Adrenal gland (tissue), 12 donors: ENCODE measurements around the gene ABCA8. TPM values are rescaled to one million over a fixed set of nuclear protein-coding genes. Genes with fewer than 3 reads are reported as not detected.

Experiments used
- DNase-seq, 7 donors: peaks; one replicate each; pipeline ENCODE4 v3.0.0-alpha.2; 2019 to 2020
- H3K27ac ChIP-seq, 5 donors: fragments of 200-600 bp; sonication (generic) in 4 of 5; 1 replicate in 3 of 5; 2 replicates in 2 of 5; pipeline versions ENCODE4 v1.5.1 to v1.8.0; 2016 to 2020; ENCODE audit warnings: mild to moderate bottlenecking in 1 of 5
- H3K27me3 ChIP-seq: fragments of 200-600 bp; 2 replicates; pipeline ENCODE4 v1.8.0; 2021
- H3K36me3 ChIP-seq, 2 donors: fragments of 200-600 bp; replicated peaks in 1 of 2; 1 replicate in 1 of 2; 2 replicates in 1 of 2; pipeline versions ENCODE4 v1.5.1 to v1.8.0; 2018 to 2022
- H3K4me1 ChIP-seq, 2 donors: fragments of 200-600 bp; replicated peaks in 1 of 2; 1 replicate in 1 of 2; 2 replicates in 1 of 2; pipeline versions ENCODE4 v1.5.1 to v1.8.0; 2018 to 2021
- H3K4me3 ChIP-seq, 4 donors: fragments of 200-600 bp; sonication (generic) in 3 of 4; one replicate each; pipeline ENCODE4 v1.5.1; 2016 to 2018
- H3K9me3 ChIP-seq, 3 donors: fragments of 200-600 bp; sonication (generic) in 1 of 3; replicated peaks in 1 of 3; 1 replicate in 2 of 3; 2 replicates in 1 of 3; pipeline versions ENCODE4 v1.5.1 to v1.8.0; 2016 to 2021
- CTCF ChIP-seq, 6 experiments: fragments of 450-650 bp in 4 of 6; fragments of 200-600 bp in 2 of 6; sonication (generic) in 1 of 6; IDR thresholded peaks; 1 replicate in 5 of 6; 2 replicates in 1 of 6; pipeline versions ENCODE4 v1.5.1 to v1.8.0; 2016 to 2021; ENCODE audit warnings: antibody characterized with exemption in 6 of 6, mild to moderate bottlenecking in 2 of 6, moderate library complexity in 1 of 6
- POLR2A ChIP-seq, 2 donors: fragments of 450-650 bp; IDR thresholded peaks; one replicate each; pipeline ENCODE4 v1.6.1; 2017; ENCODE audit warnings: antibody characterized with exemption in 2 of 2, mild to moderate bottlenecking in 2 of 2, moderate library complexity in 1 of 2
- WGBS, 4 donors: extraction: QIAGEN DNeasy Blood & Tissue Kit in 2 of 4; methylation state at CpG; one replicate each; pipeline versions ENCODE4 v1.1.5 to v1.1.7; 2013 to 2017; 5-methylcytosine and 5-hydroxymethylcytosine counted together
- intact Hi-C, 2 donors: fragments of 100-400 bp; cut with DNase I; formaldehyde crosslinking; loops; one replicate each; pipeline versions ENCODE4 v1.14.1 to v1.15.0; 2022 to 2023
- polyA plus RNA-seq, 3 donors: library from polyadenylated mRNA; stranded (reverse); fragments of 200-250 nt in 2 of 3; fragments of 350-450 nt in 1 of 3; fragmentation: Illumina TruSeq in 1 of 3; extraction: RNeasy Lipid Tissue Mini Kit (QIAGEN cat#74804) in 1 of 3; gene quantifications; one replicate each; pipeline ENCODE4 v1.2.3, GENCODE V29; 2013 to 2014
- total RNA-seq, 9 donors: library from RNA; depleted of rRNA in 4 of 9; stranded (reverse); fragments of >200 nt in 4 of 9; fragments of 120-200 nt in 1 of 9; fragmentation: NEBNext Ultra II Directional in 1 of 9; extraction: Animal tissue kit (Norgen Biotek cat#: 25700) in 1 of 9; gene quantifications; one replicate each; pipeline versions ENCODE4 v1.1.0 to v1.2.4, GENCODE V29; 2013 to 2023
- donor health status: healthy with polysubstance abuse.
- donor health status: Bipolar disorder and iron deficiency.
- donor health status: DM: yes; HTN: yes; CAD: no.
- donor health status: DM: no; HTN: no; CAD: no.
- donor health status: DM: no; HTN: no; CAD: no.
- donor health status: DM: yes; HTN: yes; CAD: no.

Gene ABCA8
- total and polyA plus RNA-seq, 12 donors, result 16.1 to 247 (median 116) TPM

GRCh38 chr17:68822719-68823289 lies 132.4 kb downstream of the ABCA8 start:
- 74 to 90% (median 81%) methylated on average over 3 of the region's 3 CpGs for WGBS, 4 donors

GRCh38 chr17:68821860-68822696 lies 133.1 kb downstream of the ABCA8 start:
- intact Hi-C loops, result no loop called here
- WGBS, 4 donors, result 23 to 37% (median 28%) methylated on average over 3 of the region's 3 CpGs
- peak overlapping the region; percentile 31 to 75 (median 57) for H3K27ac ChIP-seq
- DNase-seq, result peak; percentile 54 to 85 (median 79)
- H3K9me3 ChIP-seq, result no peaks in the 10 kb centered on the region
- peaks cover 18 to 45% of the 10 kb centered on the region in 2 donors for H3K4me1 ChIP-seq
- no peaks in the 10 kb centered on the region for H3K36me3 ChIP-seq
- no peak overlapping the region for H3K4me3 ChIP-seq
- no peaks in the 10 kb centered on the region for H3K27me3 ChIP-seq
- TF ChIP-seq POLR2A (IDR thresholded peaks at IDR 0.05), result no peak
- no peak for TF ChIP-seq CTCF (IDR thresholded peaks at IDR 0.05)

More at GRCh38 chr17:68822719-68823289, 132.4 kb downstream of the ABCA8 start:
- no peaks in the 10 kb centered on the region for H3K36me3 ChIP-seq
- intact Hi-C loops, result no loop called here
- no peaks in the 10 kb centered on the region for H3K9me3 ChIP-seq
- peak overlapping the region in 4 of 5 donors; percentile 21 to 75 (median 64) for H3K27ac ChIP-seq
- H3K4me3 ChIP-seq, result no peak overlapping the region
- no peak for TF ChIP-seq CTCF (IDR thresholded peaks at IDR 0.05)
- no peak for TF ChIP-seq POLR2A (IDR thresholded peaks at IDR 0.05)
- no peak for DNase-seq
- H3K4me1 ChIP-seq, result peaks cover 18 to 45% of the 10 kb centered on the region in 2 donors
- H3K27me3 ChIP-seq, result no peaks in the 10 kb centered on the region

- intact Hi-C loops, result no loop called here
- H3K4me3 ChIP-seq, result no peak overlapping the region
- H3K4me1 ChIP-seq, result peaks cover 18 to 45% of the 10 kb centered on the region in 2 donors
- 79 to 86% (median 83%) methylated on average over 8 of the region's 8 CpGs for WGBS, 4 donors
- H3K36me3 ChIP-seq, result no peaks in the 10 kb centered on the region
- DNase-seq, result no peak
- peak overlapping the region; percentile 31 to 75 (median 51) for H3K27ac ChIP-seq
- H3K9me3 ChIP-seq, result no peaks in the 10 kb centered on the region
- H3K27me3 ChIP-seq, result no peaks in the 10 kb centered on the region
- TF ChIP-seq CTCF (IDR thresholded peaks at IDR 0.05) (no peak), POLR2A (IDR thresholded peaks at IDR 0.05) (no peak)
Observed at GRCh38 chr17:68820825-68821481, 134.2 kb downstream of the ABCA8 start.

GRCh38 chr17:68820476-68820824 lies 134.7 kb downstream of the ABCA8 start:
- no peaks in the 10 kb centered on the region for H3K9me3 ChIP-seq
- no peak overlapping the region for H3K4me3 ChIP-seq
- intact Hi-C loops, result no loop called here
- H3K27me3 ChIP-seq, result no peaks in the 10 kb centered on the region
- peaks cover 18 to 45% of the 10 kb centered on the region in 2 donors for H3K4me1 ChIP-seq
- DNase-seq, result no peak
- no peak for TF ChIP-seq POLR2A (IDR thresholded peaks at IDR 0.05)
- TF ChIP-seq CTCF (IDR thresholded peaks at IDR 0.05), result no peak
- no peak overlapping the region for H3K27ac ChIP-seq
- WGBS, 4 donors, result 79 to 84% (median 80%) methylated on average over 5 of the region's 5 CpGs
- H3K36me3 ChIP-seq, result no peaks in the 10 kb centered on the region
